ENCODE measurements around the gene KRT79.

Gene KRT79

DNA sequence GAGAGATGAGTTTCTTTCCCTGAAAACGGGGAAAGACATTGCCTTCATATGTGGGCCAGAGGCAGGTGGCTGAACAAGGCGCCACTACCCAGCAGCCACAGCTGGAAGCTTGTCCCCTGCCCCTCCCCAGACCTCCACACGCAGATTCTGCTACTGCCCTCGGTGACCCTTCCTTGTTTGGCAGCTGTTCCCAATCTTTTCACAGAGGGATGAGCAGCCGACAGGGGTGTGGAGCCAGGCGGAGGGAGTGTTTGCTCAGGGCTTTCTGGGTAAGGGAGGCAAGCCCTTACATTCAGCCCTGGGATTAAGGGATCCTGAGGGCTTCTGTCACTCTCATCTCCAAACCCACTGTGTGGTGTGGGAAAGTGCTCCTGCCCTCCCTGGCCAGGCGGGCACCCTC lies 15.7 kb downstream of the KRT79 start:
- DNase-seq (ENCODE audit: low spot score): no peak

DNA sequence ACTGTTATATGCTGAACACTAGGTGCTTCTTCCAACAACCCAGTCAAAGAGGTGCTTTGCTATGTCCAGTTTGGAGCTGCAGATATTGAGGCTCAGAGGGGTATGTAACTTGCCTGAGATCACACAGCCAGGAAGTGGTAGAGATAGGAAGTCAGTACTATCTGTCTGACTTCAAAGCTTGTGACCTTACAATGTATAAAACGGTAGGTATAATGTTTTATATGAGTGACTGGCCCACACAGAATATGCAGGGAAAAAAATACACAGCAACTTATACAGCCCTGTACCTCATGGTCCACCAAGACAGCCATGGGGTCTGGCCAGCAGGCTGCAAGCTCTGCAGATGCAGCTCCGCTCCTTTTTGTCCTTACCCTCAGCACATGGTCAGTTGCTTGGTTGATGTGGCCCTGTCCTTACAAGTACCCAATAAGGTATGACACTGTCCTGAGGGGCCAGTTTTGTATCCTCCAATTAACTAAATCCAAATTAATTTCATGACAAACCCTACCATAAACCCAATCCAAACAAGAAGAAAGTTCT lies 16.3 kb downstream of the KRT79 start:
- DNase-seq (ENCODE audit: low spot score): no peak

- no peak for DNase-seq (ENCODE audit: low spot score)
Observed at GRCh38 chr12:52817003-52817698, 17.0 kb downstream of the KRT79 start.

- DNase-seq (ENCODE audit: low spot score): no peak
Observed at GRCh38 chr12:52815676-52816588, 18.2 kb downstream of the KRT79 start.

GRCh38 chr12:52815161-52815560 lies 18.9 kb downstream of the KRT79 start:
- no peak for DNase-seq (ENCODE audit: low spot score)

GRCh38 chr12:52814710-52815155 lies 19.4 kb downstream of the KRT79 start:
- no peak for DNase-seq (ENCODE audit: low spot score)

DNA sequence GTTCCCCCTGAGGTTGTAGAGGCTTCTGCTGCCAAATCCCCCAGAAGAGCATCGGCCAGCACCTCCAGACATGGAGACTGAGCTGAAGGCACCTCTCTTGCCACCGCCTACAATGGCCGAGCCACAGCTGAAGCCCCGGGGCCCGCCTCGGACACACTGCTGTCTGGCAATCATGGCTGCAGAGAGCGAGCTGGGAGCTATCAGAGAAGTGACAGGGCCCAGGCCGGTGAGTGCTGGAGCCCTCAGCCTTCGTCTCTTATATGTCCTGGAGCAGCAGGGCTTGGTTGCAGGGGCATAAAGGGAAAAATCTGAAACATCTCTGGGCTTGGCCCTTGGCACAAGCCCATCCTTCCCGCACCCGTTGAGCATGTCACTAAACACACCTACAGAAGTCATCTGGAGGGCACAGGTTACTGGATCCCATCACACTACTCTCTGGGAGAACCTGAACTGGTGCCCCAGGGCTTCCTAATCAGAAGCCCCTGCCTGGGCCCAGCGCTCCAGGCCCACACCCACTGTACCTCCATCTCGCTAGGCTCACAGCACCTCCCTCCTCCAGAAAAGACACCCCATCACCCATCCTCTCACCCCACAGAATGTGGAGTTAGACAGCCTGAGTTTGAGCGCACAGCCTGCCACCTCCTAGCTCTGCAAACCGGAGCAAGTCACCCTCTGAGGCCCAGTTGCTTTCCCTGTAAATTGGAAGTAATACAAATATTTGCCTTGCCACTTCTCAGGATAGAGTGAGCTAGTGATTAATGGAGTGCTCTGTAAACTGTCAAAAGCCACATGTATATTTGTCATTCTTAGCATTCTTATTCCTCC lies 20.0 kb downstream of the KRT79 start, which contains the start of gene KRT4:
TSS of gene KRT4 (minus strand) at position 232 of the 825 bp plus-strand sequence. CDS start at position 174, 58 bp downstream.
- no peak for DNase-seq (ENCODE audit: low spot score)

DNA sequence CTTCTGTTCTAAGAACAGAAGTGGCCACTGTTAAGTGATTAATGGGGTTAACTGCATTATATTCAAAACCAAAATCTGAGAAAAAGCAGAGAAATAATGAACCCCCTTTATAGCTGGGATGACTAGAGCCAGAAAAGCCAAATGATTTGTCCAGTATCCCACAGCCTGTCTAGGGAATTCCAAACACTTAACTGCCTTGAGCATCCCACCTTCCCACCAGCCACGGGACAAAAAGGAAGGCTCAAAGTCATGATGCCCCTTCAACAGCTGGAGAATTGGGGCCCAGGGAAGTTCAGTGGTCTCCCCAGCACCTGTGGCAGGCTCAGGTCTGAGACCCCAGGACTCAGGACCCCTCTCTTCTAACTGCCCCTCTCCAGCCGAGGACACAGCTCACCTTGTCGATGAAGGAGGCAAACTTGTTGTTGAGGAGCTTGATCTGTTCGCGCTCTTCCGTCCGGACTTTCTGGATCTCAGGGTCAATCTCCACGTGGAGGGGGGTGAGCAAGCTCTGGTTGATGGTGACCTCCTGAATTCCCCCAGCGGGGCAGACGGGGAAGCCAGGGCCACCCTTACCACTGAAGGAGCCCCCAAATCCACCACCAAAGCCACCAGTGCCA lies 20.8 kb downstream of the KRT79 start:
- DNase-seq (ENCODE audit: low spot score): no peak

DNA sequence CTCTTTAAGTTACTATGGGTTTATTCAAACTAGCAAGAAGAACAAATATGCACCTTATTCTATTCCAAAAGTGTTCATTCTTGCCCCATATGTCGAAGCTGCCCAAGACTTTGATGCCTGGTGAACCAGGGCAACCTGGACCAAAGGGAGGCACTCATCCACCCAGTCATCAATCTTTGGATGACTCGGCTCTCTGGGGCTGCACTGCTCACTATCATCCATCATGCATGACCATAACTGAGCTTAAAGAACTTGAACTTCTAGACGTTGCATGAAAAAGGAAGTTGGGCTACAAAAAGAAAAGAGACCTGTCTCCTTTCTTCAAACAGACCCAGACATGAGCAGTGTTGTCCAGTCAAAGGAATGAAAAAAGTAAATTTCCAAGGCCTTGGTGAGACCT lies 21.4 kb downstream of the KRT79 start:
- no peak for DNase-seq (ENCODE audit: low spot score)

DNA sequence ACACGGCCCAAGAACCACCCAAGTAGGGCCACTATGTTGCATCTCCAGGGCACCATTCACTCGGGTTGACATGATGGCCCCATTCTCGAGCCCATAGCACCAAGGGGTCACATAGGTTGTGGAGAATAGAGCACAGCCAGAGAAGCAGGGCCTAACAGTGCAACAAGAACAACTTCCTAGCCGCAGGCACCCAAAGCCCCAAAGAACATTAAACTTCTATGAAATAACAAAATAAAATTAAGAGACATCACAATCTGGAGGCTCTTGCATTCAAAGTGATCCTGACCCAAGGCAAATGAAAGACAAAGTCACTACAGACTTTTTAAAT lies 22.1 kb downstream of the KRT79 start:
- no peak for DNase-seq (ENCODE audit: low spot score)

DNA sequence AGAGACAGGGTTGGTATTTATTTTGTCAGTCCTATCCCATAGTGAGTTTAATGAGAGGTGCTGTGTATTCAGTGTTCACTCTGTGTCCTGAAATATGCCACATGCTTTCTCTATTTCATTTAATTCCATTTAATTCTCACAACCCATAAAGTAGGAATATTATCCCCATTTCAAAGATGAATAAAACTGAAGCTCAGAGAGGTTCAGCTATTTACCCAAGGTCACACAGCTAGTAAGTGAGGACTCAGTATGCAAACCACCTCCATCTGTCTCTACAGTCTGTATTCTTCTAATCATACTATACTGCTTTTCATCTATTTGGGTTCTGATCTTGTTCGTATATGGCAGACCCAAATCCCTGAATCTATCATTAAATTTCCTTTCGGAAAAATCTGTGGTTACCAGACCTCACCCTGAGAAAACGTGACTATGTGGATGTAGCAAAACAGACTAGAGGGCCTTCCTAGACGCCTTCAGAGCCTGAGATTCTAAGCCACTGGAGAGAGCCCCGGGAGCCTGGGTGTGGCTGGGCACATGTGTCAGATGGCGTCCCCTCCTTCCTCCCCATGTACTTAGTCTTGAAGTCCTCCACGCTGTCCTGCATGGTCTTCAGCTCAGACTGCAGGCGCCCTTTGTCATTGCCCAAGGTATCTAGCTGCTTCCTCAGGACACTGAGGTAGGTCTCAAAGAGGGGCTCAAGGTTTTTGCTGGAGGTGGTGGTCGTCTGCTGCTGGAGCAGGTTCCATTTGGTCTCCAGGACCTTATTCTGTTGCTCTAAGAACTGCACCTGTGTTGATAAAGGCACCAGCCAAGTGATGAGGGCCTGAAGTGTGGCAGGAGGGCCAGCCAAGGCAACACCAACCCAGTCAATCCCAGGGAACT lies 22.7 kb downstream of the KRT79 start:
- DNase-seq (ENCODE audit: low spot score): no peak

DNA sequence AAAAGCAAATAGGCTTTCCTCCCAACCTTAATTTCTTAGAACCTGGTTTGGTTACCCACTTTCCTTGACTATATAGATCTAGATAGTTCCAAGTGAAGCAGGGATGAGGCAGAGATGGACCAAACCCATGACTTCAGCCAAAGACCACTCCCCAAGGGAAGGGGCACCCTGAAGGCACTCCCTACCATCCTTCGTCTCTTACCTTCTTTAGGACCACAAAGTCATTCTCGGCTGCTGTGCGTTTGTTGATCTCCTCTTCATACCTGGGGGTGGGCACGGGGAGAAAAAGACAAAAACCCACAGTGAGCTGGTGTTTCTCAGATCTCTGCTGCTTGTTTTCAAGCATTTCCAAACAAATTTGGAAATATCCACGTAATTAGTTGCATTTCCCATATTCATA lies 23.6 kb downstream of the KRT79 start:
- DNase-seq (ENCODE audit: low spot score): no peak

- DNase-seq (ENCODE audit: low spot score): no peak
Observed at GRCh38 chr12:52809166-52809565, 24.9 kb downstream of the KRT79 start.

DNA sequence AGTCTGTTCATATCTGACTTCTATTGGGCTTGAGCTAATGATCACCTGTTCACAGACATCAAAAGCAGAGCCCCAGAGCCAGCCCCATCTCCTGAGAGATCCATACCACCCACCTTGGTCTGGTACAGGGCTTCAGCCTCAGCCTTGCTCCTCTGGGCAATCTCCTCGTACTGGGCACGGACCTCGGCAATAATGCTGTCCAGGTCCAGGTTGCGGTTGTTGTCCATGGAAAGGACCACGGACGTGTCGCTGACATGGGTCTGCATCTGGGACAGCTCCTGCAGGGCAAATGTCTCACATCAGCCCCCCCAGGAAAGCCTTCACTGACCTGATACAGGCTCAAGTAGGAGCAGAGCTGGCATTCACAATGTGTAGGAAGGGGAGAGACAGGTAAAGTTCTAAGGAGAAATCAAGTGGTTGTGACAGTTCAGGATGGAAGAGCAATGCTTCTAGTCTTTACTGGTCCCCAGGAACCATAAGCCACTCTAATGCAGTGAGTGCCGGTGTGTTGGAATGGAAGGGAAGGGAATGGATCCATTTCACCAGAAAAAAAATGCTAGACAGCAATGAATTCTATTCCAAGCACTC lies 25.4 kb downstream of the KRT79 start:
- DNase-seq (ENCODE audit: low spot score): no peak

- DNase-seq (ENCODE audit: low spot score): no peak
Observed at GRCh38 chr12:52807544-52808470, 26.3 kb downstream of the KRT79 start.

DNA sequence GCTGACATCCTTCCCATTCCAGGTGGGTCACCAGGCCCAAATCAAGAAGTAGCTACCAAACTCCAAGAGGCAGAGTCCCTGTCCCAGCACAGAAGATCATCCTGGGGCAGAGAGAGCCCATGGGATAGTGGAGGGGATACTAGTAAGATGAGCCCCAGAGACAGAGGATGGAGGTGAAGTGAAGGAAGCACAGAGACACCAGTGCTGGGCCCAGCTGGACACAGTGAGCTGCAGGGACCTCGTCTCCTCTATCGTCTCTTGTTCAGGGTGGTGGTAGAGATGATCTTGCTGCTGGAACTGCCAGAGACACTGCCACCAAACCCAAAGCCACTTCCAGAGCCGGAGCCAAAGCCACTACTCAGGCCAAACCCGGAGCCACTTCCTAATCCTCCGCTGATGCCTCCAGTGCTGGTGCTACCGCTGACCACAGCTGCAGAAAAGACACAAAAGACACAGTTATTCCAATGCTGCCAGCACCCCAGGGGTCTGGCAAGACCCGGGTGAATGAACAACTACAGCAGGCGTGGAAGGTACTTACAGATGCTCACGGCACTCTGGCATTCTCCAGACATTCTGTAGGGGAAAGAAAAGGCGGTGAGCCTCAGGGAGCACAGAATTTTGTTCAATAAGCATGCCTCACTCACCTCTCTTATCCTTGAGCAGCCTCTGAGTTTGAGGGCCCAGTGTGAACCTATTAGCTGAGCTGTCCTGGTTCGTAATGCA lies 27.1 kb downstream of the KRT79 start:
- no peak for DNase-seq (ENCODE audit: low spot score)

GRCh38 chr12:52806169-52806811 lies 27.8 kb downstream of the KRT79 start:
- no peak for DNase-seq (ENCODE audit: low spot score)

GRCh38 chr12:52805739-52806138 lies 28.4 kb downstream of the KRT79 start:
- DNase-seq (ENCODE audit: low spot score): no peak

All from CD4-positive, alpha-beta T cell treated with Interleukin-2 at 100 ng/mL for 4 hours (primary cell).